ENCODE measurements around the gene SPRY2.

The SPRY2 gene

GRCh38 chr13:80299046-80299445, 41.9 kb downstream of the SPRY2 start:
- H2BK120ac ChIP-seq (ENCODE audit: low read depth, low read length), result no peak overlapping the region
- no peaks in the 10 kb centered on the region for H3K9me3 ChIP-seq (ENCODE audit: control insufficient read depth, low read length)
- no peak overlapping the region for H4K91ac ChIP-seq (ENCODE audit: low read length)
- H3K4me3 ChIP-seq (ENCODE audit: insufficient read depth in 1 of 2, low read depth in 1 of 2, low read length in 2 of 2), result no peak overlapping the region
- H3K18ac ChIP-seq (ENCODE audit: low read depth in 1 of 2, low read length in 2 of 2), result no peak overlapping the region
- H3K79me1 ChIP-seq (replicated peaks; ENCODE audit: low read length, poor library complexity, severe bottlenecking), result no peaks in the 10 kb centered on the region
- H3K23ac ChIP-seq (ENCODE audit: low read length in 2 of 2), result no peak overlapping the region
- H3K36me3 ChIP-seq (ENCODE audit: control insufficient read depth in 1 of 2, insufficient read depth in 2 of 2, low read depth in 1 of 2, low read length in 2 of 2), result no peaks in the 10 kb centered on the region
- no peak overlapping the region for H2BK12ac ChIP-seq (ENCODE audit: low read length in 2 of 2)
- H3K9ac ChIP-seq (ENCODE audit: low read length), result no peak overlapping the region
- no peak overlapping the region for H3K4me2 ChIP-seq (ENCODE audit: low read length, poor library complexity, severe bottlenecking)
- DNase-seq, result no peak
- H3K27me3 ChIP-seq (ENCODE audit: control insufficient read depth in 1 of 2, insufficient read depth in 1 of 2, low read length in 2 of 2), result no peaks in the 10 kb centered on the region
- no peak overlapping the region for H2AK5ac ChIP-seq (ENCODE audit: low read length, severe bottlenecking)
- H3K4ac ChIP-seq (ENCODE audit: low read depth in 1 of 2, low read length in 2 of 2), result no peak overlapping the region
- H2BK5ac ChIP-seq (ENCODE audit: low read depth, low read length, poor library complexity, severe bottlenecking), result no peak overlapping the region
- H3K27ac ChIP-seq (ENCODE audit: low read length, poor library complexity, severe bottlenecking), result no peak overlapping the region
- no peaks in the 10 kb centered on the region for H3K4me1 ChIP-seq (ENCODE audit: control insufficient read depth, insufficient read depth, low read depth, low read length)
- H2AFZ ChIP-seq (ENCODE audit: low read depth, low read length), result no peak overlapping the region
- no peak overlapping the region for H2BK15ac ChIP-seq (ENCODE audit: low read depth, poor library complexity, severe bottlenecking)
- no peak overlapping the region for H4K8ac ChIP-seq (ENCODE audit: low read length)
- H3K14ac ChIP-seq (ENCODE audit: low read length in 2 of 2), result no peak overlapping the region

DNA sequence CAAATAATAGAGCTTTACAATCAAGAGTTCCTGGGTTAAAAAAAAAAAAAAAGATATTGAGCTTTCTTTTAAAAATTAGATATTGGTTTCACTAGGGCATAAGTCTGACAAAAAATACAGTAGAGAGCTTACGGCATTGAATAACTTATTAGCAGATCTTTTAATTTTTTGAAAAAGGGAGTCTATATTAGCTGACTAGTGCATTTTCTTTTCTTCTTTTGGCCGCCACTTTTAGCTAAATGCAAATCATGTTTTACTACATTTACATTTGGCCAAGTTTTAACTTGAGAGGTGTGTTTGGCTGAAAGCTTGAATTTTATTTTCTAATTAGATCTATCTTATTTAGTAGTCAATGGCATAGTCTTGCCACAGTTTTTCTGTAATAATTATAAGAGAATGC, 43.4 kb downstream of the SPRY2 start:
- Histone ChIP-seq H2BK12ac (ENCODE audit: low read length in 2 of 2) (no peak overlapping the region), H3K23ac (ENCODE audit: low read length in 2 of 2) (no peak overlapping the region), H3K4ac (ENCODE audit: low read depth in 1 of 2, low read length in 2 of 2) (no peak overlapping the region), H2BK120ac (ENCODE audit: low read depth, low read length) (no peak overlapping the region), H3K18ac (ENCODE audit: low read depth in 1 of 2, low read length in 2 of 2) (no peak overlapping the region), H4K8ac (ENCODE audit: low read length) (no peak overlapping the region), H3K36me3 (ENCODE audit: control insufficient read depth in 1 of 2, insufficient read depth in 2 of 2, low read depth in 1 of 2, low read length in 2 of 2) (no peaks in the 10 kb centered on the region), H3K14ac (ENCODE audit: low read length in 2 of 2) (no peak overlapping the region), H3K79me1 (replicated peaks; ENCODE audit: low read length, poor library complexity, severe bottlenecking) (no peaks in the 10 kb centered on the region), H3K9ac (ENCODE audit: low read length) (no peak overlapping the region), H2BK15ac (ENCODE audit: low read depth, poor library complexity, severe bottlenecking) (no peak overlapping the region), H3K27me3 (ENCODE audit: control insufficient read depth in 1 of 2, insufficient read depth in 1 of 2, low read length in 2 of 2) (no peaks in the 10 kb centered on the region), H4K91ac (ENCODE audit: low read length) (no peak overlapping the region), H3K4me2 (ENCODE audit: low read length, poor library complexity, severe bottlenecking) (no peak overlapping the region), H2AK5ac (ENCODE audit: low read length, severe bottlenecking) (no peak overlapping the region), H3K4me1 (ENCODE audit: control insufficient read depth, insufficient read depth, low read depth, low read length) (no peaks in the 10 kb centered on the region), H3K9me3 (ENCODE audit: control insufficient read depth, low read length) (no peaks in the 10 kb centered on the region), H2AFZ (ENCODE audit: low read depth, low read length) (no peak overlapping the region), H3K4me3 (ENCODE audit: insufficient read depth in 1 of 2, low read depth in 1 of 2, low read length in 2 of 2) (no peak overlapping the region), H2BK5ac (ENCODE audit: low read depth, low read length, poor library complexity, severe bottlenecking) (no peak overlapping the region), H3K27ac (ENCODE audit: low read length, poor library complexity, severe bottlenecking) (no peak overlapping the region)
- 100% methylated on average over 1 of the region's 2 CpGs for WGBS
- DNase-seq, result no peak

- DNase-seq, result no peak
- Histone ChIP-seq H3K4me1 (ENCODE audit: control insufficient read depth, insufficient read depth, low read depth, low read length) (no peaks in the 10 kb centered on the region), H3K4me2 (ENCODE audit: low read length, poor library complexity, severe bottlenecking) (no peak overlapping the region), H2AFZ (ENCODE audit: low read depth, low read length) (no peak overlapping the region), H3K23ac (ENCODE audit: low read length in 2 of 2) (no peak overlapping the region), H2BK15ac (ENCODE audit: low read depth, poor library complexity, severe bottlenecking) (no peak overlapping the region), H3K27ac (ENCODE audit: low read length, poor library complexity, severe bottlenecking) (no peak overlapping the region), H2BK5ac (ENCODE audit: low read depth, low read length, poor library complexity, severe bottlenecking) (no peak overlapping the region), H3K79me1 (replicated peaks; ENCODE audit: low read length, poor library complexity, severe bottlenecking) (no peaks in the 10 kb centered on the region), H3K4ac (ENCODE audit: low read depth in 1 of 2, low read length in 2 of 2) (no peak overlapping the region), H3K9me3 (ENCODE audit: control insufficient read depth, low read length) (no peaks in the 10 kb centered on the region), H2BK12ac (ENCODE audit: low read length in 2 of 2) (no peak overlapping the region), H3K27me3 (ENCODE audit: control insufficient read depth in 1 of 2, insufficient read depth in 1 of 2, low read length in 2 of 2) (no peaks in the 10 kb centered on the region), H3K18ac (ENCODE audit: low read depth in 1 of 2, low read length in 2 of 2) (no peak overlapping the region), H3K14ac (ENCODE audit: low read length in 2 of 2) (no peak overlapping the region), H4K91ac (ENCODE audit: low read length) (no peak overlapping the region), H3K9ac (ENCODE audit: low read length) (no peak overlapping the region), H3K36me3 (ENCODE audit: control insufficient read depth in 1 of 2, insufficient read depth in 2 of 2, low read depth in 1 of 2, low read length in 2 of 2) (no peaks in the 10 kb centered on the region), H3K4me3 (ENCODE audit: insufficient read depth in 1 of 2, low read depth in 1 of 2, low read length in 2 of 2) (no peak overlapping the region), H2AK5ac (ENCODE audit: low read length, severe bottlenecking) (no peak overlapping the region), H2BK120ac (ENCODE audit: low read depth, low read length) (no peak overlapping the region), H4K8ac (ENCODE audit: low read length) (peak overlapping the region; percentile 41)
Observed at GRCh38 chr13:80297094-80297493, 43.8 kb downstream of the SPRY2 start.

DNA sequence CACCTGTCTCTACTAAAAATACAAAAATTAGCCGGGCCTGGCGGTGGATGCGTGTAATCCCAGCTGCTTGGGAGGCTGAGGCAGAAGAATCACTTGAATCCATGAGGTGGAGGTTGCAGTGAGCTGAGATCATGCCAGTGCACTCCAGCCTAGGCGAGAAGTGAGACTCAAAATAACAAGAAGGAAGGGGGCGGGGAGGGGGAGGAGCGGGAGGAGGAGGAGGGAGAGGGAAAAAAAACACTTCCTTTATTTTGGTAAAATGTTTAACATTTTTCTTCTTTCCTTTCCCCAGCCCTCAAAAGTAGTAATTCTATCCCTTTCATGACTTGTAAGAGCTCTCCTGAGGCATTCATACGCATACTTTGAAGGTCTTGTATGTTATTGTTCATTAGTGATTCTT, 44.3 kb downstream of the SPRY2 start:
- no peak overlapping the region for H2BK5ac ChIP-seq (ENCODE audit: low read depth, low read length, poor library complexity, severe bottlenecking)
- no peak overlapping the region for H3K18ac ChIP-seq (ENCODE audit: low read depth in 1 of 2, low read length in 2 of 2)
- no peak overlapping the region for H2AK5ac ChIP-seq (ENCODE audit: low read length, severe bottlenecking)
- no peaks in the 10 kb centered on the region for H3K79me1 ChIP-seq (replicated peaks; ENCODE audit: low read length, poor library complexity, severe bottlenecking)
- H2AFZ ChIP-seq (ENCODE audit: low read depth, low read length), result no peak overlapping the region
- no peak overlapping the region for H2BK120ac ChIP-seq (ENCODE audit: low read depth, low read length)
- H2BK15ac ChIP-seq (ENCODE audit: low read depth, poor library complexity, severe bottlenecking), result no peak overlapping the region
- H3K36me3 ChIP-seq (ENCODE audit: control insufficient read depth in 1 of 2, insufficient read depth in 2 of 2, low read depth in 1 of 2, low read length in 2 of 2), result no peaks in the 10 kb centered on the region
- no peak overlapping the region for H3K14ac ChIP-seq (ENCODE audit: low read length in 2 of 2)
- WGBS, result 86% methylated on average over 3 of the region's 7 CpGs
- no peak overlapping the region for H3K4me3 ChIP-seq (ENCODE audit: insufficient read depth in 1 of 2, low read depth in 1 of 2, low read length in 2 of 2)
- no peak overlapping the region for H3K9ac ChIP-seq (ENCODE audit: low read length)
- no peak overlapping the region for H3K4ac ChIP-seq (ENCODE audit: low read depth in 1 of 2, low read length in 2 of 2)
- H3K4me1 ChIP-seq (ENCODE audit: control insufficient read depth, insufficient read depth, low read depth, low read length), result no peaks in the 10 kb centered on the region
- no peak for DNase-seq
- no peak overlapping the region for H3K23ac ChIP-seq (ENCODE audit: low read length in 2 of 2)
- H4K91ac ChIP-seq (ENCODE audit: low read length), result no peak overlapping the region
- no peak overlapping the region for H3K27ac ChIP-seq (ENCODE audit: low read length, poor library complexity, severe bottlenecking)
- H4K8ac ChIP-seq (ENCODE audit: low read length), result no peak overlapping the region
- H3K9me3 ChIP-seq (ENCODE audit: control insufficient read depth, low read length), result no peaks in the 10 kb centered on the region
- no peak overlapping the region for H2BK12ac ChIP-seq (ENCODE audit: low read length in 2 of 2)
- no peaks in the 10 kb centered on the region for H3K27me3 ChIP-seq (ENCODE audit: control insufficient read depth in 1 of 2, insufficient read depth in 1 of 2, low read length in 2 of 2)
- no peak overlapping the region for H3K4me2 ChIP-seq (ENCODE audit: low read length, poor library complexity, severe bottlenecking)

All from mesenchymal stem cell (in vitro differentiated cells and primary cell).